ENCODE results near the gene OR2B2.

OR2B2 gene

GRCh38 chr6:27893059-27893835 is 18.9 kb downstream of the OR2B2 start:
- Histone ChIP-seq H3K4me1 (ENCODE audit: insufficient read depth, poor library complexity, severe bottlenecking) (peaks cover 6% of the 10 kb centered on the region), H3K4me3 (ENCODE audit: severe bottlenecking) (peak overlapping the region; percentile 52), H3K27ac (ENCODE audit: poor library complexity, severe bottlenecking) (peak overlapping the region; percentile 90), H3K36me3 (ENCODE audit: low read depth) (no peaks in the 10 kb centered on the region), H3K9me3 (ENCODE audit: severe bottlenecking) (no peaks in the 10 kb centered on the region), H3K27me3 (ENCODE audit: insufficient read depth, poor library complexity, severe bottlenecking) (no peaks in the 10 kb centered on the region)
- DNase-seq (ENCODE audit: low spot score) (peak; percentile 87), ATAC-seq (ENCODE audit: low read depth) (peak; percentile 55)
- no peak for TF ChIP-seq CTCF (IDR thresholded peaks at IDR 0.05; ENCODE audit: poor library complexity, severe bottlenecking)

- DNase-seq (ENCODE audit: low spot score): no peak
- Histone ChIP-seq H3K27ac (ENCODE audit: poor library complexity, severe bottlenecking) (peak overlapping the region; percentile 90), H3K4me3 (ENCODE audit: severe bottlenecking) (peak overlapping the region; percentile 52), H3K4me1 (ENCODE audit: insufficient read depth, poor library complexity, severe bottlenecking) (peaks cover 6% of the 10 kb centered on the region), H3K36me3 (ENCODE audit: low read depth) (no peaks in the 10 kb centered on the region), H3K27me3 (ENCODE audit: insufficient read depth, poor library complexity, severe bottlenecking) (no peaks in the 10 kb centered on the region), H3K9me3 (ENCODE audit: severe bottlenecking) (no peaks in the 10 kb centered on the region)
- no peak for TF ChIP-seq CTCF (IDR thresholded peaks at IDR 0.05; ENCODE audit: poor library complexity, severe bottlenecking)
- ATAC-seq (ENCODE audit: low read depth): no peak
Measured at GRCh38 chr6:27892649-27893058, 19.5 kb downstream of the OR2B2 start.

- H3K4me1 ChIP-seq (ENCODE audit: insufficient read depth, poor library complexity, severe bottlenecking): peaks cover 6% of the 10 kb centered on the region
- DNase-seq (ENCODE audit: low spot score): no peak
- TF ChIP-seq CTCF (IDR thresholded peaks at IDR 0.05; ENCODE audit: poor library complexity, severe bottlenecking): no peak
- H3K27me3 ChIP-seq (ENCODE audit: insufficient read depth, poor library complexity, severe bottlenecking): no peaks in the 10 kb centered on the region
- peak overlapping the region; percentile 52 for H3K4me3 ChIP-seq (ENCODE audit: severe bottlenecking)
- no peaks in the 10 kb centered on the region for H3K9me3 ChIP-seq (ENCODE audit: severe bottlenecking)
- peak overlapping the region; percentile 90 for H3K27ac ChIP-seq (ENCODE audit: poor library complexity, severe bottlenecking)
- no peaks in the 10 kb centered on the region for H3K36me3 ChIP-seq (ENCODE audit: low read depth)
- no peak for ATAC-seq (ENCODE audit: low read depth)
Measured at GRCh38 chr6:27891320-27891875, 20.8 kb downstream of the OR2B2 start.

GRCh38 chr6:27890445-27891319 is 21.5 kb downstream of the OR2B2 start:
- peak; percentile 77 for DNase-seq (ENCODE audit: low spot score)

More at GRCh38 chr6:27890445-27891319, 21.5 kb downstream of the OR2B2 start:
- TF ChIP-seq CTCF (IDR thresholded peaks at IDR 0.05; ENCODE audit: poor library complexity, severe bottlenecking): no peak
- Histone ChIP-seq H3K27ac (ENCODE audit: poor library complexity, severe bottlenecking) (peak overlapping the region; percentile 90), H3K27me3 (ENCODE audit: insufficient read depth, poor library complexity, severe bottlenecking) (no peaks in the 10 kb centered on the region), H3K4me1 (ENCODE audit: insufficient read depth, poor library complexity, severe bottlenecking) (peaks cover 6% of the 10 kb centered on the region), H3K36me3 (ENCODE audit: low read depth) (no peaks in the 10 kb centered on the region), H3K9me3 (ENCODE audit: severe bottlenecking) (no peaks in the 10 kb centered on the region), H3K4me3 (ENCODE audit: severe bottlenecking) (peak overlapping the region; percentile 52)
- peak; percentile 40 for ATAC-seq (ENCODE audit: low read depth)

Data from RWPE2 (cell line).